ENCODE data around the gene NANOGP8. TPM values are rescaled to one million over a fixed set of nuclear protein-coding genes. Genes with fewer than 3 reads are reported as not detected.

The NANOGP8 gene
- total and polyA plus RNA-seq, 9 of the 15 experiments (the other 6 are each of a cell fraction or from before 2014, with no cell fraction given) = not detected

- no peak for FAIRE-seq
- Histone ChIP-seq H3K4me1 (replicated peaks in 1 of 2; ENCODE audit: control insufficient read depth in 2 of 2, insufficient read depth in 2 of 2, low read length in 2 of 2) (no peaks in the 10 kb centered on the region), H3K9ac (ENCODE audit: insufficient read depth in 1 of 2, low read depth in 2 of 2, low read length in 2 of 2) (no peak overlapping the region), H3K9me3 (replicated peaks; ENCODE audit: control insufficient read depth, insufficient read depth, low read depth, low read length) (no peaks in the 10 kb centered on the region), H2AFZ (ENCODE audit: low read depth, low read length) (no peak overlapping the region), H3K27me3 (ENCODE audit: control insufficient read depth in 2 of 2, insufficient read depth in 2 of 2, low read length in 2 of 2) (no peaks in the 10 kb centered on the region), H3K36me3 (ENCODE audit: control insufficient read depth, insufficient read depth, low read length) (no peaks in the 10 kb centered on the region), H3K9me1 (ENCODE audit: control insufficient read depth, insufficient read depth, low read length) (no peaks in the 10 kb centered on the region), H3K79me2 (ENCODE audit: control insufficient read depth, insufficient read depth, low read length) (no peaks in the 10 kb centered on the region), H3K27ac (ENCODE audit: extremely low read depth, low read depth, low read length) (no peak overlapping the region), H3K4me2 (ENCODE audit: insufficient read depth, low read length) (no peak overlapping the region), H4K20me1 (replicated peaks; ENCODE audit: control insufficient read depth, insufficient read depth, low read length) (no peaks in the 10 kb centered on the region), H3K4me3 (no peak overlapping the region)
- 42% methylated on average over 4 of the region's 4 CpGs for WGBS (ENCODE audit: insufficient coverage, low coverage, missing lambda C conversion rate)
- intact Hi-C loops (cut with micrococcal nuclease) = no loop called here
- POLR2A ChIA-PET = no interaction called here
- ATAC-seq = no peak
- no peak for DNase-seq (ENCODE audit: extremely low read depth in 1 of 4, low spot score in 3 of 4)
- no TSS peak for BruUV-seq (replicated peaks)
- in situ Hi-C loops (cut with MboI) = loop anchor here (25.0 kb wide), 1 partner anchor 191 kb away; no protein-coding TSS in a partner anchor
- CTCF ChIA-PET (ENCODE audit: low intra/inter-chr PET ratio) = no interaction called here
- no peak for TF ChIP-seq JUN (IDR thresholded peaks at IDR 0.05; ENCODE audit: borderline replicate concordance, low read depth, low read length)
- TF ChIP-seq JUN (CRISPR knock-in tag; IDR thresholded peaks at IDR 0.05; ENCODE audit: borderline replicate concordance) = no peak
- no peak for TF ChIP-seq TARDBP (IDR thresholded peaks at IDR 0.05)
- TF ChIP-seq, protein P1, sequence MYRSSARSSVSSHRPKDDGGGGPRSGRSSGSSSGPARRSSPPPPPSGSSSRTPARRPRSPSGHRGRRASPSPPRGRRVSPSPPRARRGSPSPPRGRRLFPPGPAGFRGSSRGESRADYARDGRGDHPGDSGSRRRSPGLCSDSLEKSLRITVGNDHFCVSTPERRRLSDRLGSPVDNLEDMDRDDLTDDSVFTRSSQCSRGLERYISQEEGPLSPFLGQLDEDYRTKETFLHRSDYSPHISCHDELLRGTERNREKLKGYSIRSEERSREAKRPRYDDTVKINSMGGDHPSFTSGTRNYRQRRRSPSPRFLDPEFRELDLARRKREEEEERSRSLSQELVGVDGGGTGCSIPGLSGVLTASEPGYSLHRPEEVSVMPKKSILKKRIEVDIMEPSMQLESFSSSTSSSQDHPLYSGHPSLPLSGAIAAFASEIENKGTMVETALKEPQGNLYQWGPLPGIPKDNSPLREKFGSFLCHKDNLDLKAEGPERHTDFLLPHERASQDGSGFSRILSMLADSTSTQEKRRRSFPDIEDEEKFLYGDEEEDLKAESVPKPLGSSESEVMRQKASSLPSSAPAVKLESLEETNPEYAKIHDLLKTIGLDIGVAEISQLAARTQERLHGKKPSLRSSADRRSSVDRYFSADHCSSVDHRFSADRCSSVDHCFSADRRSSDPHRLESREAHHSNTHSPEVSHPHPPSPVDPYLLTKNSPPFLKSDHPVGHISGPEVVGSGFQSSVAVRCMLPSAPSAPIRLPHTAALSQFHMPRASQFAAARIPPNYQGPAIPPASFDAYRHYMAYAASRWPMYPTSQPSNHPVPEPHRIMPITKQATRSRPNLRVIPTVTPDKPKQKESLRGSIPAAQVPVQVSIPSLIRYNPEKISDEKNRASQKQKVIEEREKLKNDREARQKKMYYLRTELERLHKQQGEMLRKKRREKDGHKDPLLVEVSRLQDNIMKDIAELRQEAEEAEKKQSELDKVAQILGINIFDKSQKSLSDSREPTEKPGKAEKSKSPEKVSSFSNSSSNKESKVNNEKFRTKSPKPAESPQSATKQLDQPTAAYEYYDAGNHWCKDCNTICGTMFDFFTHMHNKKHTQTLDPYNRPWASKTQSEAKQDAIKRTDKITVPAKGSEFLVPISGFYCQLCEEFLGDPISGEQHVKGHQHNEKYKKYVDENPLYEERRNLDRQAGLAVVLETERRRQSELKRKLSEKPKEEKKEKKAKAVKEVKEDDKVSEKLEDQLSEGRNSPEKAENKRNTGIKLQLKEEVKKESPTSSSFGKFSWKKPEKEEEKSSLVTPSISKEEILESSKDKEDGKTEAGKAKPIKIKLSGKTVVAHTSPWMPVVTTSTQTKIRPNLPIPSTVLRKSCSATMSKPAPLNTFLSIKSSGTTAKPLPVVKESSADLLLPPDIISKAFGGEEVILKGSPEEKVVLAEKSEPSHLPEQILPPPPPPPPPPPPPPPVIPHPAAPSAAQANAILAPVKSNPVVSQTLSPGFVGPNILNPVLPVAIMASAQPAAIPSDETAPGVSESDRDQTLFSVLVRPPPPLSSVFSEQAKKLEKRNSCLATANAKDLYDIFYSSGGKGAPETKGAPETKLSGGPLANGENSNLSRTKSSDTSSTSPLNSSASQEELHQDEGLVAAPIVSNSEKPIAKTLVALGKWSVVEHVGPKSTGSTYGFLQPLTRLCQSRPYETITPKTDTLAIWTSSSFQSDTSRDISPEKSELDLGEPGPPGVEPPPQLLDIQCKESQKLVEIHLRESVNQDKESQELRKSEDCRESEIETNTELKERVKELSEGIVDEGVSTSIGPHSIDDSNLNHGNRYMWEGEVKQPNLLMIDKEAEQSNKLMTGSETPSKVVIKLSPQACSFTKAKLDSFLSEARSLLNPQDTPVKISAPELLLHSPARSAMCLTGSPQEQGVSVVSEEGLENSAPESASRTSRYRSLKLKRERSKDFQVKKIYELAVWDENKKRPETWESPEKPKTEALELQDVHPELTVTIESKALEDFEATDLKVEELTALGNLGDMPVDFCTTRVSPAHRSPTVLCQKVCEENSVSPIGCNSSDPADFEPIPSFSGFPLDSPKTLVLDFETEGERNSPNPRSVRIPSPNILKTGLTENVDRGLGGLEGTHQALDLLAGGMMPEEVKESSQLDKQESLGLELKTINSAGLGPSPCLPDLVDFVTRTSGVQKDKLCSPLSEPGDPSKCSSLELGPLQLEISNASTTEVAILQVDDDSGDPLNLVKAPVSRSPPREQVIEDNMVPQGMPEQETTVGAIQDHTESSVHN (IDR thresholded peaks at IDR 0.05; ENCODE audit: borderline replicate concordance in 1 of 2, low read depth in 1 of 2) = no peak
- no peak for TF ChIP-seq ZNF143 (CRISPR knock-in tag; IDR thresholded peaks at IDR 0.05)
- no peak for TF ChIP-seq WHSC1 (IDR thresholded peaks at IDR 0.05; ENCODE audit: low read length)
- no peak for TF ChIP-seq ZNF174 (CRISPR knock-in tag; IDR thresholded peaks at IDR 0.05)
- TF ChIP-seq ESRRA (IDR thresholded peaks at IDR 0.05; ENCODE audit: borderline replicate concordance, low read depth) = no peak
- TF ChIP-seq ZZZ3 (IDR thresholded peaks at IDR 0.05) = no peak
- TF ChIP-seq EP300 (IDR thresholded peaks at IDR 0.05; ENCODE audit: low read length) = no peak
Measured at GRCh38 chr15:35095941-35096340, 10.8 kb upstream of the NANOGP8 start.
